Cerebellar nuclear complex (tissue), 1 donor: ENCODE measurements around the gene HTRA1.

Source experiments
- DNase-seq, 2 experiments: peaks; one replicate each; lab custom pipeline; 2025; lab: John Stamatoyannopoulos, UW

Gene HTRA1

GRCh38 chr10:122474131-122474818 is 12.9 kb downstream of the HTRA1 start:
- no peak for DNase-seq

GRCh38 chr10:122475100-122475499 is 13.7 kb downstream of the HTRA1 start:
- no peak for DNase-seq

- DNase-seq = no peak
Measured at GRCh38 chr10:122475591-122476332, 14.4 kb downstream of the HTRA1 start.

GRCh38 chr10:122476333-122476695 is 15.0 kb downstream of the HTRA1 start:
- no peak for DNase-seq

GRCh38 chr10:122477436-122477835 is 16.1 kb downstream of the HTRA1 start:
- DNase-seq = no peak

- no peak for DNase-seq
Measured at GRCh38 chr10:122478971-122479370, 17.6 kb downstream of the HTRA1 start.

- DNase-seq = no peak
Measured at GRCh38 chr10:122480146-122480833, 18.9 kb downstream of the HTRA1 start.

- no peak for DNase-seq
Measured at GRCh38 chr10:122481296-122482056, 20.1 kb downstream of the HTRA1 start.

GRCh38 chr10:122484276-122485060 is 23.1 kb downstream of the HTRA1 start:
- DNase-seq = no peak

GRCh38 chr10:122485670-122486069 is 24.3 kb downstream of the HTRA1 start:
- no peak for DNase-seq

- no peak for DNase-seq
Measured at GRCh38 chr10:122486406-122487080, 25.2 kb downstream of the HTRA1 start.

- no peak for DNase-seq
Measured at GRCh38 chr10:122487174-122487765, 25.9 kb downstream of the HTRA1 start.

GRCh38 chr10:122490268-122490667 is 28.9 kb downstream of the HTRA1 start:
- no peak for DNase-seq

GRCh38 chr10:122490786-122491680 is 29.7 kb downstream of the HTRA1 start:
- DNase-seq = no peak

- DNase-seq = no peak
Measured at GRCh38 chr10:122492006-122492405, 30.7 kb downstream of the HTRA1 start.

- DNase-seq = no peak
Measured at GRCh38 chr10:122492999-122493481, 31.7 kb downstream of the HTRA1 start.

GRCh38 chr10:122493761-122494160 is 32.4 kb downstream of the HTRA1 start:
- no peak for DNase-seq

- DNase-seq = no peak
Measured at GRCh38 chr10:122494173-122494820, 32.9 kb downstream of the HTRA1 start.

GRCh38 chr10:122494833-122495232 is 33.5 kb downstream of the HTRA1 start:
- no peak for DNase-seq
